HG03280 (cell line): ENCODE results near the gene MAP3K2.

ENCODE experiments used
- ATAC-seq: cut with Tn5 transposase; IDR thresholded peaks from one replicate; pipeline ENCODE4 v1.9.1; 2021; ENCODE audit warnings: mild to moderate bottlenecking, moderate library complexity; ENCODE audit not compliant: unreplicated experiment

MAP3K2 gene

GRCh38 chr2:127384529-127384928 is 3.2 kb downstream of the MAP3K2 start:
- ATAC-seq = no peak

- no peak for ATAC-seq
These were observed 4.9 kb downstream of the MAP3K2 start for GRCh38 chr2:127382831-127383230.

GRCh38 chr2:127381762-127382161 is 6.0 kb downstream of the MAP3K2 start:
- no peak for ATAC-seq

GRCh38 chr2:127379712-127380355 is 7.9 kb downstream of the MAP3K2 start:
- ATAC-seq = no peak

GRCh38 chr2:127378720-127379119 is 9.1 kb downstream of the MAP3K2 start:
- ATAC-seq = no peak

- ATAC-seq = no peak
These were observed 10.5 kb downstream of the MAP3K2 start for GRCh38 chr2:127377262-127377661.

GRCh38 chr2:127376257-127376656 is 11.5 kb downstream of the MAP3K2 start:
- no peak for ATAC-seq

- no peak for ATAC-seq
These were observed 14.3 kb downstream of the MAP3K2 start for GRCh38 chr2:127373362-127374083.

GRCh38 chr2:127371037-127371436 is 16.7 kb downstream of the MAP3K2 start:
- ATAC-seq = no peak

- no peak for ATAC-seq
These were observed 17.8 kb downstream of the MAP3K2 start for GRCh38 chr2:127370010-127370409.

- ATAC-seq = no peak
These were observed 22.5 kb downstream of the MAP3K2 start for GRCh38 chr2:127365211-127365643.

GRCh38 chr2:127362971-127363370 is 24.8 kb downstream of the MAP3K2 start:
- ATAC-seq = no peak

- ATAC-seq = no peak
These were observed 25.6 kb downstream of the MAP3K2 start for GRCh38 chr2:127361929-127362885.

- ATAC-seq = no peak
These were observed 27.5 kb downstream of the MAP3K2 start for GRCh38 chr2:127360242-127360641.

- no peak for ATAC-seq
These were observed 28.3 kb downstream of the MAP3K2 start for GRCh38 chr2:127359520-127359919.

- ATAC-seq = no peak
These were observed 28.8 kb downstream of the MAP3K2 start for GRCh38 chr2:127358971-127359370.

- no peak for ATAC-seq
These were observed 29.7 kb downstream of the MAP3K2 start for GRCh38 chr2:127358044-127358443.

GRCh38 chr2:127357591-127357990 is 30.2 kb downstream of the MAP3K2 start:
- no peak for ATAC-seq

GRCh38 chr2:127356531-127356930 is 31.2 kb downstream of the MAP3K2 start:
- no peak for ATAC-seq

GRCh38 chr2:127355407-127356008 is 32.3 kb downstream of the MAP3K2 start:
- ATAC-seq = no peak
